NOMO-1 (cell line): ENCODE measurements around the gene RUNX1.
"Not testable (repeated sequence)": the region's sequence is repeated elsewhere in the genome, so short reads cannot be mapped to it uniquely, and the experiment has no call there.

Experiments used
- DNase-seq, 2 experiments: peaks; one replicate each; lab custom pipeline; 2025; ENCODE audit not compliant: unreplicated experiment in 2 of 2; lab: John Stamatoyannopoulos, UW

Gene RUNX1

DNA sequence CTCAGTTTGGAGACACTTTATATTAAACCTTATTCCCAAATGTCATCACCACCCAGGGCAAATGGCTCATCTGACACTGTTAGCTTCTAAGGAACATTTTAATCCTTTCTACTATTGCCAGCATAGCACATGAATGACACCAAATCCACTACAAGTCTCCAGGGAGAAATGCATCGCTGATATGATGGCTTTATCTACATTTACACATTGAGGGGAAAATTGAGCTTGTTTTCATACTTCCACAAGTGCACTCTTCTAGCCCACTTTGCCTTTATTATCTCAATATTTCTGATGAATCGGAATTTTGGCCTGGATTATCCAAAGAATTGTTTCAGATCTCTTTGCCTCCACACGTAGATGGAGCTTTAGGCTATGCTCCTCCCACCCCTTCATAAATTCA lies 75.4 kb downstream of the RUNX1 start:
- DNase-seq: no peak

DNA sequence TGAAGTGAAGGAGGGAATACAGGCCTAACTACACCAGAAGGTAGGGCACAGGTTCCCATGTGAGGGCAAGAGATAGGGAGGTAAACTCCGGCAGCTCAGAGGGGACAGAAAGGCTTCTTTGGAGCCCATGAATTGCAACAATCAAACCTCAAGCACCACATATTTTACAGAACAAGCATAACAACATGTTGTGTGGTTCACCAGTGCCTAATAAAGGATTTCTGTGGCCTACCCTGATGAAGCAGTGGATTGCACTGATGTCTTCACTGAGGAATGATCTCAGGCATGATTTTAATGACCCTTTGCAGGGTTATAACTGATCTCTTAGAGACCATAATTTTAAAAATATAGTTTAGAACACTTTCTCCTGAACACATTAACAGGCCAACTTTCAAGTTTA lies 77.4 kb downstream of the RUNX1 start:
- DNase-seq: no peak

DNA sequence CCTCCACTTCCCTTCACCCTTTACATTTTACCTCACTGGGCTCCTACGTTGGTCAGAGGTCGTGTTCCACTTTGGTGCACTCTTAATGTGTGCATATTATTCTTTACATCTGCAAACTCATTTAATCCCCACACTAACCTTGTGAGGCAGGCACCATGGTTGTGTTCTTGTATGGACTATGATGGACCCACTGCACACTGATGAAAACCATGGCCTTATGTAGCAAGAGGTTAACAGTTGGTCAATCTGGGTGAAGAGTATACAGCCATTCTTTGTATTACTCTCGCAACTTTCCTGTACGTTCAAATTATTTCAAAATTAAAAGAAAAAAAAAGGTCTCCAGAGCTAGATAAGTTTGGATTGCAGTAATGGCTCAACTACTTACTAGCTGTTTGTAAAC lies 78.5 kb downstream of the RUNX1 start:
- DNase-seq: no peak

DNA sequence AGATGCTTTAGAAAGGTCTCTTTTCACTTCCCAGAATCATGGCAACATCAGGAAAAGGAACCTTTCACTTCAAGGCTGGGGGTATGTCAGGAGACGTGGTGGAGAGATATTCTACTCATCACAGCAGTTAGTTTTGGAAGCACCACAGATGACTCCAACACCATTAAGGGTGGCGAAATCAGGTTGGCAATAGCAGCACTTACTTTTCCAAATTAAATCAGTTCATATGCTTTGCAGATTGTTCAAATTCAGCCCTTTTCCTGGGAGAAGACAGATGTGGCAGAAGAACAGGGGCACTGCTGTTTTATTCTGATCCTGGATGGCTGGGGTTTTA lies 79.0 kb downstream of the RUNX1 start:
- no peak for DNase-seq

DNA sequence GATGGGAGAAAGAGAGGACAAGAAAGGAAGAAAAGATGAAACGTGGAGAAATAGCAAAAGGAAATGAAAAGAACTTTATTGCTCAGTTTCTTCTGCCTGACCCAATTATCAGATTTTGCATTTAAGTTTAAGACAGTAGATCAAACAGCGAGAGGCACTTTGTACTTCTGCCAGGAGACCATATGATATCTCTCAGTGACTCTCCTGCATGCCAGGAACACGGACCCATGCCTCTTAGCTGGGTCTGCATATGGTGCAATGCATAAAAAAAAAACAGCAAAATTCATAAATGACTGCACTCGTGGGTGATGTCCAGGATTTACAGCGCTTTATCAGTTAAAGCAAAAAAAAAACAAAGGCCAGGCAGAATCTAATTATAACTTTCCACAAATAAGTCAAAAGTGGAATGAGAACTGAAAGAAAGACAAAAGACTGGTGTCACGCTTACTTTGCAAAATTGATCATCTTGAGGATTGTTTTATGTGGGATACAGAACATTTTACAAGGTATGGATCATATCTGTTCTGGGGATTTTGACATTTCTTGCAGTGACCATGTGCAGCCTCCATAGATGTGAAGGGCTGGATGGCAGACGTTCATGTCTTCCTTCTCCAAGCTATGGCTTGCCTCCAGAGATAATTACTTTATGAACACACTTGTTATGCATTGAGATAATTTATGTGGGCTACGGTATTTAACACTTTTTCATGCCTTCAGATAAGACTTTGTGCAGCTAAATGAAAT lies 79.5 kb downstream of the RUNX1 start:
- DNase-seq: no peak

DNA sequence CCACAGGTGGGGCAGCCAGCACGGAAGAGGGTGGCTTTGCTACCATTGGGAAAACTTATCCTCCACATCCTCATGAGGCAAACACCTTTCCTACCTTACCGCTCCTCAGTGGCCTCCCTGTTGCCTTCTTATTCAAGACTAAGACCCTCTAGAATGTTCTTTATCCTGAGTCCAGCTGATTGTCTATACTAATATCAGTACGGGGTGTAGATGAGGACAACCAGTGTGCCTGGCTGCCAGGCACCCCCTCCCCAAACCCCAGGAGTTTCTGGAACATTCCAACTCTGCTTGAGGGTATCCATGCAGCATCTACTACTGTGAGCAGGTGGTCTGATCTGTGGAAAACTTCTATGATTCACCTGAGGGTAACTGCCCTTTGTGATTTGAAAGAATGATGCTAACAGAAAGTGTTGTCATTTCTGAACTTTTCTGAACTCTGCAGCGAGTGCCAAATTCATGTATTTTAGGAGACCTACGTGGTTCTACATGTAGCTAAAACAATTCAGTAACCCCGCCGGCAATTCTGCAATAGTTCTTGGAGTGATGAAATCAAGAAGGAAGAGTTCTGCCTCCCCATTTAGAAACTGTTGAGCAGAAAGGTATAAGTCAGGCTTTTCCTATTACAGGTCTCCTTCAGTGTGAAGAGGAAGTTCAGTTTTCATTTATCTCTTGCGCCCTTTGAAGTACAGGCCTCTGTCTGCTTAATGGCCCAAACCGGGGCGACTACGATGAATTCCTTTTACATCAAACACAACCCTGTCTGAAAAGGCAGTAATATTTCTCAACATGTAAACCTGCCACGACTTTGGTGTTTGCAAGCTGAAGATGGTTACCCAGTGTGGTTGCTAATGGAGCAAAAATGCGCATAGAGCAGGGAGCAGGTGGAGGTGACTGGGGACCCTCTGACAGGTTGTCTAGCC lies 80.4 kb downstream of the RUNX1 start:
- peak; percentile 82 to 84 for DNase-seq

DNA sequence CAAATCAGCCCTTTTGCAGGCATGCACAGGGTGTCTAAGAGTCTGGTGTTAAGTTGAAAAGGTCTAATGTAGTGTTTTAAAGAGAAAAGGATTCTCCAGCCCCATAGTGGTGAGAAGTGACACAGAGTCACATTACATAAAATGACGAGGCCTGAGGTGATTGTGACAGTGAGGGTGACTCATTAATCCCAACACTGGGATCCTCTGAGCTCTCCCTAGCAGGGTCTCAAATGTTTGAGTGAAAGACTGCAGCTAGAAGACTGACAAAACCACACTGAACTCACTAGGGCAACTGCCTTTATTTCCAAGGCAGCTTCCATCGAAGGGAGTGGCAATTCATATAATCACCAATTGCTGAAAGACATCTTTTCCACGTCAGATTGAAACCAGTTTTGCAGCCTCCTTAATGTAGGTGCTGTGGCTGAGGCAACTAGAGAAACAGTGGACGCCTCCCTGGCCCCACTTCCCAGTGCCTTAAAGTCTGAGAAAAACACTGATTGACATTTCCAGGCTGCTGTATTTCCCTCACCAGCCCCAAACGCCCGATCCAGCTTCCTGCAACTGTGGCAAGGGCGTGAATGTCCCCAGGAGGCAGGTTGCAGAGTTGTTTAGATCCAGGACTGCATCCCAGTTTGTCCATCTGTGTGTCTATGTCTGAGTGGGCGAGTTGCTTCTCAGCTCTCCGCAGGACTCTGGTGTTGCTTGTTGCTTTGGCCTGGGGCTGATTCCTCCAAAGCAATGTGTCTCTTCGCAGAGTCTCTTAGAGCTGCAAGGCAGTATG lies 81.4 kb downstream of the RUNX1 start:
- no peak for DNase-seq

DNA sequence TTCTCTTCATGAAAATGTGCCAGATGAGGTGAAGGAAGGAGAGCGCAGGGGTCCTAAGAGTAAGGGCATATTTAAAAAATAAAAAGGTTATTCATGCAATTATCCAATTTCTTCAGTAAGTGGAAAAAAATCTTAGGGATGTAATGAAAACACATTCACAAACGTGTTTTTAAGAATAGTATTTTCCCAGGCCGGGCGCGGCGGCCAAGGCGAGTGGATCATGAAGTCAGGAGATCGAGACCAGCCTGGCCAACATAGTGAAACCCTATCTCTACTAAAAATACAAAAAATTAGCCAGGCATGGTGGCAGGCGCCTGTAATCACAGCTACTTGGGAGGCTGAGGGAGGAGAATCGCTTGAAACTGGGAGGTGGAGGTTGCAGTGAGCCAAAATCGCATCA lies 82.2 kb downstream of the RUNX1 start:
- DNase-seq: not testable (repeated sequence)

DNA sequence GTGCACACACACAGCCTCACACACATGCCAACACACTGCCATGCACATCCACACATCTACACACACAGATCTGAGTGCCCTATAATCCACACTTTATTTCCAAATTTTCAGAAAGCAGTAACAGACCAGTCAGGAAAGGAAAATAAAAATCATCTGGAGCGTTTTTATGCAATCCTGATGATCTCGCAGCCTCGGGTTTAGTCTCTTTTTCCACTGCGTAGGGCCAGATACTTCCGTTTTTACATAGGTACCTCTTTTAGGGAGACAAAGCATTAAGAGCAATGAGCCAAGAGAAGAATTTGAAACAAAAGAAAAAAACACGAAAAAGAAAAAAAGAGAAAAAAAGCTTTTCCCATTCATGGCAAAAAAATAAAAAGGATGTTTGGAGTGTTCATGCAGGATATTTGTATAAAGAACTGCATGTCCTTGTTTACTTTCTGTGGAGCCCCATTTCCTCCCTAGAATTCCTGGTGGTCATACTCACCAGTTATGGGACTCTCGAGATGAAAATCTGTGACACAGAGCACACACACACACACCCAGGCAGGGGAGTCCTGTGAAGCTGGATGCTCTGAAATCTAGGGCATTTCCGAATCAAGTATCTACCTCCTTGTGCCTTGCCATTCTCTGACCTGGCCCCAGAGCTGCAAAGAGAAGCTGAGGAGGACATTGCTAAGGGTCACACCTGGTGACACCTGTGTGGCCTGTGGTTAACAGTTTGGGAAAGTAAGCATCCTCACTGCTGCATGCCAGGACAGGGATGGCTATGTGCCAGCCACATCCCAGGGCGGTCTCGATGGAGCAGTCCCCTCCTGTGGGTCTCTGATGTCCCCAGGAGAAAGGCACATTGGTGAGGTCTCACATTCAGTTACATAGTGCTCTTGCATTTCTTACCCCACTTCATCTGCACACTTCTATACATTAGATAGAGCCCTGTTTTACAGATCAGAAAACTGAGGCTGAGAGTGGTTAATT lies 83.6 kb downstream of the RUNX1 start:
- peak in 1 of 2 experiments; percentile 67 for DNase-seq

DNA sequence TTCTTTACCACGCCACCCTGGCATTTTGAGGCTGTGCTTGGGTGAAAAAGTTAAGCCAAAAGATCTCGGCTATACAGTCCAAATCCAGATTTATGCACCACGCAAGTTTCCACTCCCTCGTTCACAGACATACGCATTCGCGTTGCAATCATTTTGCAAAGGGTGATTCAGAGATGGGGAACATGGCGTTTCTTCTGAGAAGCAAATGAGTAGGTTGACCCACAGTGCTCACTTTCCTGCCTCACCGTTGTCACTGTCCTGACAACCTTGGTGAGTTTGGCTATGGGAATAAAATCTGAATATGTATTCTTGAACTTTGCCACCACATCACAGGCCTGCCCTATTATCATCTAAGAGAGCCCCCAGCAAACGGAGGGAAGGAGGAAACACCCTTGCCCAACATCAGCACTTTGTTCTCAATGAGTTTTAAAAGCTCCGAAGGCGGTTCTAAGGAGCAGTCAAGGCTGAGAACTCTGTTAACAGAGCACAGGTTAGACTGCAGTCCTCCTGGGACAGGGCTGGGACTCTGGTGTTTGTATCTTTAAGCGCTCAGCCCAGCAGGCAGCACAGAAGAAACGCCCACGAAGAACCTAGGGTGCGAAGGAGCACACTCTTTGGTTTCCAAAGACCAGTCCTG lies 86.4 kb downstream of the RUNX1 start:
- no peak for DNase-seq

DNA sequence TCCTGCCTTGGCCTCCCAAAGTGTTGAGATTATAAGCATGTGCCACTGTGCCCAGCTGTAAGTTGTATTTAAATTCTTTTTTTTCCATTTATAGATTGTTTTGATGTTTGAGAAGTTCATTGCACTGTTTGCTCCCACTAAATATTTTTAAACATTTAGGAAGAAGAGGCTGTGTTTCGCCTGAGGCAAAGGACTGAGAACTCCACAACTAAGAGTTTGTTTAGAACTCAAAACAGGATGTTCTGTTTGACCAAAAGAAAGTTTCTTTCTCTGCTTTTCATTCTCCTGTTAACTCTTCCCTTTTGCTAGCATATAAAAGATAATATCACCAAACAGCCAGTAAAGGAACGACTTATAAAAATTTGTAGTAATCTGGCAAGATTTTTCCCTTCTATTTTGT lies 87.0 kb downstream of the RUNX1 start:
- DNase-seq: no peak

DNA sequence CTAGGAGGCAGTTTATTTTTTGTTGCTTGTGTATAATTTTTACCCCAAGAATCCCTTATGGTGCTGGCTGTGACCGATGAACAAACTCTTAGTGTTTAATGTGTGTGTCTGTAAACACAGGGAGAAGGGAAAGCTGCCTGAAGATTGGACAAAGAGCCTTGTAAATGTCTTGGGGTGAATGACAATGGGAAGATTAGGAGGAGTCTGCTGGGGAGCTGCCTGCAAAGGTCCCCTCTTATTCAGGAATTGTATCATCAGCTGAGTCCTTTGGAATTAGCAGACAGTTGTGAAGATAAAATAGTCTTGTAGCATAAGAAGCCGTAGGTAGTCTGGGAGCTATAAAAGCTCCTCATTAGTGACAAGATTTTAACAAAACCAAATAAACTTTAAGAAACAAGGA lies 88.4 kb downstream of the RUNX1 start:
- DNase-seq: no peak

DNA sequence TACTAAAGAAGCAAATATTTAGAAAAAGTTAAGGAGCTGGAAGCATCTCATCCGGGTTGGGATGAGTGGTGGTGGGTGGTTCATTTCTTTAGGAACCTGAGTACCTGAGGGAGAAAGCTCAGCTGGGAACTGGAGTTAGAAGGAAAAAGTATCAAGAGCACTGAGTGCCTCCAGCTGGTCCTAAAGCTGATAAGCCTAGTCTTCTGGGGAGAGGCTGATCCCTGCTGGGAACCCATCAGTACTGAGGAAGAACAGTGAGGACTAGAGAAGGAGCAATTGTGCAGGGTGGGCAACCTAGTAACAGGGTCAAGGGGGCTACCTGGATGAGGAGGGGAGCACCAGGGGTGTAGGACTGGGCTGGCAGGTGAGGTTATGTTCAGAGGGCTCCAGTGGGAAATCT lies 89.5 kb downstream of the RUNX1 start:
- no peak for DNase-seq

DNA sequence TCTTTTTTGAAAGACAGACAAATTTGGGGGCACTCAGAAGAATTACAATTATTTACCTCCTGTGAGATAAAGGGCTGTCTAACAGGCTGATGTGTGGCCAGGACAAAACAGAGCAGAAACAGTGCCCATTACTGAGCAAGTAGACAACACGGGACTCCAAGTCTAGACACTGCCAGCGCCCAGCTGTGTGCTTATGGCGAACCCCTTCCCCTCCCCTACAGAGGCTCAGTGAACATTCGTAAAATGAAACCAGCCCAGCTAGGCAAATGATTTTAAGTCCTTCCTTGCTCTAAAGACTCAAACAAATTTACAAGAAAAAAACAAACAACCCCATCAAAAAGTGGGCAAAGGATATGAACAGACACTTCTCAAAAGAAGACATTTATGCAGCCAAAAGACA lies 91.1 kb downstream of the RUNX1 start:
- DNase-seq: no peak

DNA sequence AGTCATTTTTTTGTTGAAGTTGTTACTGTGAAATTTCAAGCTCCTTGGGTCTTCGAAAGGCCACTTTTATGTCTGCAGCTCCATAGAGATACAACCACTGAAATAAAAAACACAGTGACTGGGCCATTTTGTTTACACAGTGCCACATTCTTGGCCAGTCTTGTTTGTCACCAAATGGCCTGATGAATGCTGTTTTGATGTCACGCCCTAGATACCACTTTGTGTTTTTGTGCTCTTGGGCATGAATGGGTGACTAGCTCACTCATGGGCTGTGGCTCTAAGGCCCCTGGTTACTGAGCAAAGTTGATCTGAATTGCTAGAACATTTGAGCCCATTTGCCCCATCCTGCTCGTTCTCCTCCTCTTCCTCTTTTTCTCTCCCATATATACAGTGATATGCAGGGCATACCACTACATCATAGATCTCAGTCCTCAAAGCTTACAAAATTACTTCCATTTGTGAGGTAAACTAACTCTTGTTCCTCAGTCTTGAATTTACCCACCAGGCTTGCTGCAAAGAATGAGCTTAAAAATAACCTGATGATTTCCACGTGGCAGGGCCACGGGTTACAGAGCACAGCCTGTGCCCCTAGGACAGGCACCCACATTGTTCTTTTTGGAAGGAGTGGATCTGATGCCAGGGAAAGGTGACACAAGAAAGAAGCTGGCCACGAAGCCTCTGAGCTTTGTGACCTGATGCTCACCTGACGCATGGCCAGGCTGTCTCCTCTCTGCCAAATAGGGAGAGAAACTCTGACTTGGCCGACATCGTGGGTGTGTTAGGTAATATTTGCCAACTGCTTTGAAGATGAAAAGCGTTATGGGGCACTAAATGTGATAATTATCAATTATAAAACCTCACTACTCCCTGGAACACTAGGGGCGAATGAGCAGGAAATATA lies 92.4 kb downstream of the RUNX1 start:
- DNase-seq: peak in 1 of 2 experiments; percentile 26

DNA sequence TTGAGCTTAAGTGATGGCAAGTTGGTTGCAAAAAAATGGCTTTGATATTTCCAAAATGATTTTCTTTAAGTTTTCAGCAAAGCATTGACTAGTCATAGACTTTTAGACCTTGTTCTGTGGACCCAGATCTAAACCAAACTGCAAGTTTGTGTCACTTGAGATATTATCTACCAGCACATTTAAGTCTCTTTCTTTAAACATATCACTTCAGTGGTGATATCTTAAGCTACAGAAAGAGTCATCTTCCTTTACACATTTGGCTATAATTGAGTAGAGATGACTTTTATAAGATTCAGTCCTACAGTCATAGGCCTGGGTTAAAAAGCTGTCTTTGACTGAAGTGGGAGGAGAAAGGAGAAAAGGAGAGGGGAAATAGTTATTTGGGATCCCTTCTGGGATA lies 95.2 kb downstream of the RUNX1 start:
- DNase-seq: no peak

DNA sequence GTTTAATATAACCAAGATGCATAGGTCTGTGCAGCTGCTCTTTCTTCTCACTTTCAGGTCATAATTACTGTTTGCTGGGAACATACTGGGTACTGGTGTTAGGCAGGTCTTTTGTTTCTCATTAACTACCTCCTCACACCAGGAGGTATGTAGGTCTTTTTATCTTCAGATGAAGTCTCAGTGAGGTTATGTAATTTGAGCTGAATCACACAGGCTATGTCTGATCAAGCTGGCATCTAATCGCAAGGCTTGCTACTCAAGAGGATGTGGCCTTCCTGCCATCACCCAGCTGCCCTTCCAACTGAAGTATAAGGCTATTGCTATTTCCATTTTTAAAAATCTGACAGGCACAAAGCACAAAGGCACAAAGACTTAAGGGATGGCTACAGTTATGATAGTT lies 96.4 kb downstream of the RUNX1 start:
- DNase-seq: no peak

DNA sequence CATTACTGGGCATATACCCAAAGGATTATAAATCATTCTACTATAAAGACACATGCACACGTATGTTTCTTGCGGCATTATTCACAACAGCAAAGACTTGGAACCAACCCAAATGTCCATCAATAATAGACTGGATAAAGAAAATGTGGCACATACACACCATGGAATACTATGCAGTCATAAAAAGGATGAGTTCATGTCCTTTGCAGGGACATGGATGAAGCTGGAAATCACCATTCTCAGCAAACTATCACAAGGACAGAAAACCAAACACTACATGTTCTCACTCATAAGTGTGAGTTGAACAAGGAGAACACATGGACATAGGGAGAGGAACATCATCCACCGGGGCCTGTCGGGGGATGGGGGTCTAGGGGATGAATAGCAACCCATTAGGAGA lies 97.2 kb downstream of the RUNX1 start:
- not testable (repeated sequence) for DNase-seq

DNA sequence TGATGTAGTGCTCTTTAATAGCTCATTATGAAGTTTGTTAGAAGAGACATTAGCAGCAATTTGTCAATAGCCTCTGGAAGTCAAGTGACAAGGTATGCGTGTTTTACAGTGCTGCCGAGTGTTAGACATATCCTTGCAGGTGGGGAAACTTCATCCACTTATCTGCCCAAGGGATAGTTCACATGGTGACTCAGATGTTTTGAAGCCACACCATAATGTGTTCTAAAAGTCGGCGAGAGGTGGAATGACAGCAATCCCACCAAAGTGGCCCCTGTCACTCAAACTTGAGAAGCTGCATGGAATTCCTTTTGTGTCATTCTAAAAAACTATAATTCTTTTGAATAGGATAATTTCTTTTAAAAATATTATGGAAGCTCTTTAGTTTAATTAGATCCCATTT lies 98.1 kb downstream of the RUNX1 start:
- DNase-seq: no peak
